IMR-90 (cell line): Measurements from ENCODE around the gene RSU1. TPM values are rescaled to one million over a fixed set of nuclear protein-coding genes. Genes with fewer than 3 reads are reported as not detected.

Experiments used
- ATAC-seq: fragments of 200-7000 bp; cut with Tn5 transposase; 2 replicates; pipeline ENCODE4 v1.9.1; 2020; ENCODE audit warnings: low read depth, mild to moderate bottlenecking, moderate library complexity
- BruUV-seq: library from RNA; stranded (reverse); fragments of 400-500 nt; replicated peaks from 2 replicates; lab custom pipeline; 2021; lab: Mats Ljungman, UMichigan
- CTCF ChIA-PET: fragments of 300-600 bp; formaldehyde crosslinking; extraction: SDS; loops from one replicate; lab custom pipeline; 2021; ENCODE audit warnings: antibody characterized with exemption; lab: Yijun Ruan, JAX
- POLR2A ChIA-PET: fragments of 300-600 bp; sonication (Branson Sonifier 250); formaldehyde crosslinking; loops from one replicate; lab custom pipeline; 2022; ENCODE audit warnings: antibody characterized with exemption; ENCODE audit not compliant: unreplicated experiment; lab: Charles Lee
- DNase-seq: peaks from one replicate; pipeline ENCODE4 v3.0.0; 2013
- H2AFZ ChIP-seq: replicated peaks from 2 replicates; pipeline ENCODE3; 2013; ENCODE audit warnings: low read length, mild to moderate bottlenecking; ENCODE audit not compliant: poor library complexity
- H2AK5ac ChIP-seq: 2 replicates; pipeline ENCODE4 v1.6.1; 2013; ENCODE audit warnings: low read depth, low read length, inconsistent platforms
- H2AK9ac ChIP-seq: replicated peaks from 2 replicates; pipeline ENCODE3; 2013; ENCODE audit warnings: mild to moderate bottlenecking, low read depth, low read length, moderate library complexity; ENCODE audit not compliant: poor library complexity
- H2BK120ac ChIP-seq: 2 replicates; pipeline ENCODE4 v1.6.1; 2013; ENCODE audit warnings: low read depth, low read length, inconsistent platforms
- H2BK15ac ChIP-seq: 3 replicates; pipeline ENCODE4 v1.6.1; 2013; ENCODE audit warnings: low read depth, low read length, inconsistent platforms
- H2BK20ac ChIP-seq: 2 replicates; pipeline ENCODE4 v1.6.1; 2013; ENCODE audit warnings: low read depth, mild to moderate bottlenecking, inconsistent platforms, low read length, moderate library complexity
- H2BK5ac ChIP-seq: 2 replicates; pipeline ENCODE4 v1.6.1; 2013; ENCODE audit warnings: mild to moderate bottlenecking, low read depth, low read length, inconsistent platforms; ENCODE audit not compliant: poor library complexity, severe bottlenecking
- H3K14ac ChIP-seq: replicated peaks from 2 replicates; pipeline ENCODE4 v1.6.1; 2013; ENCODE audit warnings: low read depth, low read length, inconsistent platforms
- H3K18ac ChIP-seq: 2 replicates; pipeline ENCODE4 v1.6.1; 2013; ENCODE audit warnings: low read depth, low read length, control low read depth
- H3K23ac ChIP-seq: 2 replicates; pipeline ENCODE4 v1.6.1; 2013; ENCODE audit warnings: low read depth, low read length, inconsistent platforms
- H3K27ac ChIP-seq: 2 replicates; pipeline ENCODE4 v1.5.1; 2013; ENCODE audit warnings: mild to moderate bottlenecking, control low read depth, low read length; ENCODE audit not compliant: insufficient read depth
- H3K27me3 ChIP-seq: 2 replicates; pipeline ENCODE4 v1.6.1; 2013; ENCODE audit warnings: low read length; ENCODE audit not compliant: control insufficient read depth, insufficient read depth
- H3K36me3 ChIP-seq: 2 replicates; pipeline ENCODE4 v1.6.1; 2013; ENCODE audit warnings: low read length, mixed read lengths; ENCODE audit not compliant: control insufficient read depth, insufficient read depth
- H3K4ac ChIP-seq: 2 replicates; pipeline ENCODE4 v1.6.1; 2013; ENCODE audit warnings: low read depth, low read length, inconsistent platforms
- H3K4me1 ChIP-seq: 2 replicates; pipeline ENCODE4 v1.6.1; 2013; ENCODE audit warnings: low read length, mixed read lengths; ENCODE audit not compliant: control insufficient read depth, insufficient read depth
- H3K4me2 ChIP-seq: 2 replicates; pipeline ENCODE4 v1.6.1; 2013; ENCODE audit warnings: low read depth, mild to moderate bottlenecking, control low read depth, low read length, moderate library complexity
- H3K4me3 ChIP-seq: 2 replicates; pipeline ENCODE4 v1.5.1; 2013; ENCODE audit warnings: low read depth, mild to moderate bottlenecking, control low read depth, low read length, moderate library complexity; ENCODE audit not compliant: insufficient read depth
- H3K56ac ChIP-seq: 2 replicates; pipeline ENCODE4 v1.6.1; 2013; ENCODE audit warnings: low read length, inconsistent platforms; ENCODE audit not compliant: insufficient read depth; ENCODE audit errors: extremely low read depth
- H3K79me1 ChIP-seq, 2 experiments: 2 replicates each; pipeline ENCODE4 v1.6.1; 2013; ENCODE audit warnings: low read length in 2 of 2, inconsistent platforms in 1 of 2, low read depth in 1 of 2
- H3K9ac ChIP-seq: 2 replicates; pipeline ENCODE4 v1.6.1; 2013; ENCODE audit warnings: low read depth, low read length, control low read depth
- H3K9me1 ChIP-seq: 2 replicates; pipeline ENCODE4 v1.6.1; 2013; ENCODE audit warnings: low read length, inconsistent platforms; ENCODE audit not compliant: insufficient read depth
- H3K9me3 ChIP-seq: 2 replicates; pipeline ENCODE4 v1.6.1; 2013; ENCODE audit warnings: low read length; ENCODE audit not compliant: control insufficient read depth, insufficient read depth
- H4K20me1 ChIP-seq: 2 replicates; pipeline ENCODE4 v1.6.1; 2013; ENCODE audit warnings: low read length, inconsistent platforms; ENCODE audit not compliant: insufficient read depth
- H4K5ac ChIP-seq: 2 replicates; pipeline ENCODE4 v1.6.1; 2013; ENCODE audit warnings: mild to moderate bottlenecking, low read depth, low read length, control low read depth
- H4K8ac ChIP-seq, 2 experiments: 2 replicates each; pipeline ENCODE4 v1.6.1; 2013; ENCODE audit warnings: low read depth in 2 of 2, low read length in 2 of 2, control low read depth in 1 of 2, inconsistent platforms in 1 of 2
- H4K91ac ChIP-seq: 2 replicates; pipeline ENCODE4 v1.6.1; 2013; ENCODE audit warnings: low read depth, low read length, inconsistent platforms; ENCODE audit not compliant: insufficient read depth
- BHLHE40 ChIP-seq: fragments of 150-350 bp; IDR thresholded peaks from 2 replicates; pipeline ENCODE4 v1.6.1; 2016; ENCODE audit warnings: mild to moderate bottlenecking, low read depth, low read length
- CEBPB ChIP-seq: IDR thresholded peaks from 2 replicates; pipeline ENCODE4 v1.6.1; 2012; ENCODE audit warnings: low read depth, low read length, improper control_type of control experiment
- CHD1 ChIP-seq: IDR thresholded peaks from 2 replicates; pipeline ENCODE4 v1.6.1; 2012; ENCODE audit warnings: low read depth, low read length, improper control_type of control experiment
- FOS ChIP-seq: fragments of 150-350 bp; IDR thresholded peaks from 2 replicates; pipeline ENCODE4 v1.6.1; 2016; ENCODE audit warnings: low read depth, low read length
- MAFK ChIP-seq: IDR thresholded peaks from 2 replicates; pipeline ENCODE4 v1.6.1; 2012; ENCODE audit warnings: low read depth, low read length, improper control_type of control experiment
- MAZ ChIP-seq: IDR thresholded peaks from 2 replicates; pipeline ENCODE4 v1.6.1; 2012; ENCODE audit warnings: low read depth, mild to moderate bottlenecking, low read length, improper control_type of control experiment, moderate library complexity, borderline replicate concordance
- MXI1 ChIP-seq: IDR thresholded peaks from 2 replicates; pipeline ENCODE4 v1.6.1; 2012; ENCODE audit warnings: low read depth, mild to moderate bottlenecking, low read length, moderate library complexity, borderline replicate concordance
- NFE2L2 ChIP-seq: fragments of 150-350 bp; IDR thresholded peaks from 2 replicates; pipeline ENCODE4 v1.6.1; 2016; ENCODE audit warnings: low read depth, mild to moderate bottlenecking, low read length
- POLR2A ChIP-seq: IDR thresholded peaks from 2 replicates; pipeline ENCODE4 v1.6.1; 2012; ENCODE audit warnings: mild to moderate bottlenecking, low read depth, low read length
- RAD21 ChIP-seq: IDR thresholded peaks from 2 replicates; pipeline ENCODE4 v1.6.1; 2012; ENCODE audit warnings: low read length, improper control_type of control experiment
- RCOR1 ChIP-seq: IDR thresholded peaks from 2 replicates; pipeline ENCODE4 v1.6.1; 2012; ENCODE audit warnings: mild to moderate bottlenecking, low read length, improper control_type of control experiment; ENCODE audit not compliant: insufficient replicate concordance
- RFX5 ChIP-seq: IDR thresholded peaks from 2 replicates; pipeline ENCODE4 v1.8.0; 2012; ENCODE audit warnings: low read depth, mild to moderate bottlenecking, low read length, moderate library complexity
- SMC3 ChIP-seq: fragments of 150-350 bp; IDR thresholded peaks from 2 replicates; pipeline ENCODE4 v1.6.1; 2016; ENCODE audit warnings: low read depth, mild to moderate bottlenecking, antibody characterized with exemption, low read length, moderate library complexity
- WGBS, 2 experiments: methylation state at CpG; one replicate each; pipeline versions ENCODE4 v1.1.5 to v1.1.7; 2013; ENCODE audit warnings: missing lambda C conversion rate in 2 of 2; ENCODE audit not compliant: insufficient read length in 1 of 2; ENCODE audit errors: extremely low coverage in 2 of 2; 5-methylcytosine and 5-hydroxymethylcytosine counted together
- dilution Hi-C: fragments of 300-500 bp; cut with HindIII; formaldehyde crosslinking; loops from one replicate; pipeline ENCODE4 v1.14.3; 2018; ENCODE audit warnings: low sequenced_read_pairs; ENCODE audit not compliant: unreplicated experiment
- in situ Hi-C: fragments of 300-500 bp; cut with MboI; formaldehyde crosslinking; loops from 3 replicates; pipeline ENCODE4 v1.14.3; 2019; ENCODE audit warnings: low sequenced_read_pairs, inconsistent platforms, mixed read lengths
- intact Hi-C: fragments of 100-400 bp; cut with micrococcal nuclease; formaldehyde crosslinking; loops from 2 replicates; pipeline ENCODE4 v1.10.0; 2022
- polyA plus RNA-seq, 3 experiments: library from polyadenylated mRNA; depleted of rRNA; stranded (reverse); fragments of >200 nt; gene quantifications; 2 replicates each; pipeline ENCODE4 v1.2.3, GENCODE V29; 2012; ENCODE audit warnings: low replicate concordance in 1 of 3
- total RNA-seq: library from RNA; depleted of rRNA; stranded (reverse); fragments of >200 nt; gene quantifications from 2 replicates; pipeline ENCODE4 v1.2.3, GENCODE V29; 2012
- TF ChIP-seq, protein P1 (sequence below): fragments of 150-350 bp; IDR thresholded peaks from 2 replicates; pipeline ENCODE4 v1.6.1; 2016; ENCODE audit warnings: low read depth, mild to moderate bottlenecking, low read length, moderate library complexity, borderline replicate concordance
- TF ChIP-seq, protein P2 (sequence below): fragments of 150-350 bp; IDR thresholded peaks from 2 replicates; pipeline ENCODE4 v1.6.1; 2017; ENCODE audit warnings: mild to moderate bottlenecking, antibody characterized with exemption, low read length, low read depth
- TF ChIP-seq, protein P3 (sequence below): conservative IDR thresholded peaks from 2 replicates; pipeline ENCODE4 v1.5.1; 2012; ENCODE audit warnings: mild to moderate bottlenecking, low read depth, low read length, improper control_type of control experiment

RSU1 gene
- total and polyA plus RNA-seq, 2 of the 4 experiments (the other 2 are of a cell fraction): 134 to 148 TPM

DNA sequence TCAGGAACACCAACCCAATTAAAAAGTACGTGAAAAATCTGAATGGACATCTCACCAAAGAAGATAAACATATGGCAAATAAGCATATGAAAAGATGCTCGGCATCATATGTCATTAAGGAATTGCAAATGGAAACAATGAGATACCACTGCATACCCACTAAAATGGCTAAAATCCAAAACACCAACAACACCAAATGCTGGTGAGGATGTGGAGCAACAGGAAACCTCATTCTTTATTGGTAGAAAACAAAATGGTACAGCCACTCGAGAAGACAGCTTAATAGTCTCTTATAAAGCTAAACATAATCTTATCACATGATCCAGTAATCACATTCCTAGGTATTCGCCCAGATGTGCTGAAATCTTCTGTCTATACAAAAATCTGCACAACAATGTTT is 13.1 kb downstream of the RSU1 start:
- H3K4me1 ChIP-seq: no peaks in the 10 kb centered on the region
- TF ChIP-seq BHLHE40: no peak
- no peak for TF ChIP-seq RAD21
- TF ChIP-seq CEBPB: no peak
- TF ChIP-seq RFX5: no peak
- no peak for TF ChIP-seq NFE2L2
- TF ChIP-seq, protein P1, sequence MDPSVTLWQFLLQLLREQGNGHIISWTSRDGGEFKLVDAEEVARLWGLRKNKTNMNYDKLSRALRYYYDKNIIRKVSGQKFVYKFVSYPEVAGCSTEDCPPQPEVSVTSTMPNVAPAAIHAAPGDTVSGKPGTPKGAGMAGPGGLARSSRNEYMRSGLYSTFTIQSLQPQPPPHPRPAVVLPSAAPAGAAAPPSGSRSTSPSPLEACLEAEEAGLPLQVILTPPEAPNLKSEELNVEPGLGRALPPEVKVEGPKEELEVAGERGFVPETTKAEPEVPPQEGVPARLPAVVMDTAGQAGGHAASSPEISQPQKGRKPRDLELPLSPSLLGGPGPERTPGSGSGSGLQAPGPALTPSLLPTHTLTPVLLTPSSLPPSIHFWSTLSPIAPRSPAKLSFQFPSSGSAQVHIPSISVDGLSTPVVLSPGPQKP: no peak
- no peak for TF ChIP-seq MAZ
- TF ChIP-seq POLR2A: no peak
- TF ChIP-seq, protein P2, sequence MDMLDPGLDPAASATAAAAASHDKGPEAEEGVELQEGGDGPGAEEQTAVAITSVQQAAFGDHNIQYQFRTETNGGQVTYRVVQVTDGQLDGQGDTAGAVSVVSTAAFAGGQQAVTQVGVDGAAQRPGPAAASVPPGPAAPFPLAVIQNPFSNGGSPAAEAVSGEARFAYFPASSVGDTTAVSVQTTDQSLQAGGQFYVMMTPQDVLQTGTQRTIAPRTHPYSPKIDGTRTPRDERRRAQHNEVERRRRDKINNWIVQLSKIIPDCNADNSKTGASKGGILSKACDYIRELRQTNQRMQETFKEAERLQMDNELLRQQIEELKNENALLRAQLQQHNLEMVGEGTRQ: no peak
- no peak for TF ChIP-seq SMC3
- no peak for TF ChIP-seq MXI1
- TF ChIP-seq MAFK: no peak
- no peak for TF ChIP-seq FOS
- no peak for TF ChIP-seq RCOR1
- TF ChIP-seq, protein P3, sequence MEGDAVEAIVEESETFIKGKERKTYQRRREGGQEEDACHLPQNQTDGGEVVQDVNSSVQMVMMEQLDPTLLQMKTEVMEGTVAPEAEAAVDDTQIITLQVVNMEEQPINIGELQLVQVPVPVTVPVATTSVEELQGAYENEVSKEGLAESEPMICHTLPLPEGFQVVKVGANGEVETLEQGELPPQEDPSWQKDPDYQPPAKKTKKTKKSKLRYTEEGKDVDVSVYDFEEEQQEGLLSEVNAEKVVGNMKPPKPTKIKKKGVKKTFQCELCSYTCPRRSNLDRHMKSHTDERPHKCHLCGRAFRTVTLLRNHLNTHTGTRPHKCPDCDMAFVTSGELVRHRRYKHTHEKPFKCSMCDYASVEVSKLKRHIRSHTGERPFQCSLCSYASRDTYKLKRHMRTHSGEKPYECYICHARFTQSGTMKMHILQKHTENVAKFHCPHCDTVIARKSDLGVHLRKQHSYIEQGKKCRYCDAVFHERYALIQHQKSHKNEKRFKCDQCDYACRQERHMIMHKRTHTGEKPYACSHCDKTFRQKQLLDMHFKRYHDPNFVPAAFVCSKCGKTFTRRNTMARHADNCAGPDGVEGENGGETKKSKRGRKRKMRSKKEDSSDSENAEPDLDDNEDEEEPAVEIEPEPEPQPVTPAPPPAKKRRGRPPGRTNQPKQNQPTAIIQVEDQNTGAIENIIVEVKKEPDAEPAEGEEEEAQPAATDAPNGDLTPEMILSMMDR: no peak
- TF ChIP-seq CHD1: no peak
- H2BK5ac ChIP-seq: no peak overlapping the region
- no peak for DNase-seq
- H3K9ac ChIP-seq: no peak overlapping the region
- no peak overlapping the region for H3K4ac ChIP-seq
- no peak overlapping the region for H4K91ac ChIP-seq
- peaks cover 6% of the 10 kb centered on the region for H3K36me3 ChIP-seq
- H2BK120ac ChIP-seq: no peak overlapping the region
- CTCF ChIA-PET: interaction anchor here (0.7 to 0.9 kb wide), 2 partner anchors 918 to 1710 kb away, joined by 3 read pairs; no protein-coding TSS in a partner anchor
- no peaks in the 10 kb centered on the region for H3K9me3 ChIP-seq
- WGBS, 2 experiments: no CpG with 5 or more reads among the region's 4 CpGs
- dilution Hi-C loops: no loop called here
- H3K56ac ChIP-seq: no peak overlapping the region
- no peak overlapping the region for H4K5ac ChIP-seq
- H3K18ac ChIP-seq: no peak overlapping the region
- no peak overlapping the region for H2AK5ac ChIP-seq
- no peak overlapping the region for H2AFZ ChIP-seq
- peaks cover 3% of the 10 kb centered on the region; the same call in 1 of the 2 replicates for H3K9me1 ChIP-seq
- peaks cover 24% of the 10 kb centered on the region for H4K20me1 ChIP-seq
- intact Hi-C loops: no loop called here
- H2BK15ac ChIP-seq: no peak overlapping the region
- H3K4me2 ChIP-seq: no peak overlapping the region
- no peak overlapping the region for H4K8ac ChIP-seq
- H3K14ac ChIP-seq: no peak overlapping the region
- POLR2A ChIA-PET: no interaction called here
- BruUV-seq: no TSS peak
- H3K27me3 ChIP-seq: no peaks in the 10 kb centered on the region
- no peak for ATAC-seq
- no peak overlapping the region for H2AK9ac ChIP-seq
- in situ Hi-C loops: no loop called here
- peaks cover 30 to 50% of the 10 kb centered on the region in 2 experiments for H3K79me1 ChIP-seq
- H3K27ac ChIP-seq: no peak overlapping the region
- H2BK20ac ChIP-seq: no peak overlapping the region
- H3K4me3 ChIP-seq: no peak overlapping the region
- no peak overlapping the region for H3K23ac ChIP-seq
